Erythroblast (primary cell): ENCODE measurements around the gene DGKB.

Experiments
- DNase-seq, 2 experiments: peaks; one replicate each; lab custom pipeline; 2025; lab: John Stamatoyannopoulos, UW
- GATA1 ChIP-seq: IDR thresholded peaks from 2 replicates; pipeline ENCODE4 v1.6.1; 2011; ENCODE audit warnings: low read depth, mild to moderate bottlenecking, control low read depth, low read length, moderate library complexity
- POLR2A ChIP-seq: IDR thresholded peaks from 2 replicates; pipeline ENCODE4 v1.6.1; 2011; ENCODE audit warnings: mild to moderate bottlenecking, low read length

Gene DGKB

DNA sequence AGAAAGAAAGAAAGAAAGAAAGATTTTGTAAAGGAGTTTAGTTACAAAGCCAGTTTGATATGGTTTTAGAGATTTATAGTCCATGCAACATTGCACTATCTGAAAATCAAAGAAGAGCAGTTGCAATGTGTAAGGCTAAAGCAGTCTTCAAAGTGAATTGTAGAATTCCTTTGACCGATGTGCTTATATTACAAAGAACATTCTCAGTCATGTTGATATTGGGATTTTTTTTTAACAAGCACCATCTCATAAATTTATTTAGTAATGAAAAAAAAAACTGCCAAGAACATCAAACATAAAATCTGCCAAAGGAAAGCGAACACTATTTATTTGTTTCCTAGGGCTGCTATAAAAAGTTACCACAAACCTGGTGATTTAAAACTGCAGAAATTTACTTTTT, 133.3 kb downstream of the DGKB start:
- TF ChIP-seq POLR2A (no peak), GATA1 (no peak)
- DNase-seq: no peak

- no peak for TF ChIP-seq GATA1
- no peak for TF ChIP-seq POLR2A
- DNase-seq: no peak
Observed at GRCh38 chr7:14767716-14768425, 134.7 kb downstream of the DGKB start.

DNA sequence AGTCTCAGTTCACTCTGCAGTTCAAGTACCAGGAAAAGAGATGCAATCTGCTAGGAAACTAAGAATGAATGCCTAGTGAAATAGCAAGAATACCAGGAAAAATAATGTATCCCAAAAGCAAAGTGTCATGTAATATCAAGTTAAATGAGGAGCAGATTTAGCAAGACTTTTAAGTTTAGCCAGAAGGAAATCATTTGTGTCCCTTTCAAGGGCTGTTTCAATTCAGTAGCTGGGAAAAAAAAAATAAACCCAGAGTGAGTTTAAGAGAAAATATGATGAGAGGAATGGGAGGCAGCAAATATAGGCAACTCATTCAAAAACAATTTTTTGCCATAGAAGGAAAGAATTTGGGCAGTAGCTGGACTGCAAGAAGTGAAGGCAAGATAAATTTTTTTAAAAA, 135.8 kb downstream of the DGKB start:
- no peak for DNase-seq
- no peak for TF ChIP-seq POLR2A
- TF ChIP-seq GATA1: no peak

GRCh38 chr7:14765731-14766130, 136.8 kb downstream of the DGKB start:
- TF ChIP-seq GATA1 (no peak), POLR2A (no peak)
- DNase-seq: no peak

- no peak for DNase-seq
- TF ChIP-seq GATA1 (no peak), POLR2A (no peak)
Observed at GRCh38 chr7:14762561-14762960, 140.0 kb downstream of the DGKB start.

- no peak for TF ChIP-seq GATA1
- TF ChIP-seq POLR2A: no peak
- no peak for DNase-seq
Observed at GRCh38 chr7:14761510-14762296, 140.8 kb downstream of the DGKB start.

DNA sequence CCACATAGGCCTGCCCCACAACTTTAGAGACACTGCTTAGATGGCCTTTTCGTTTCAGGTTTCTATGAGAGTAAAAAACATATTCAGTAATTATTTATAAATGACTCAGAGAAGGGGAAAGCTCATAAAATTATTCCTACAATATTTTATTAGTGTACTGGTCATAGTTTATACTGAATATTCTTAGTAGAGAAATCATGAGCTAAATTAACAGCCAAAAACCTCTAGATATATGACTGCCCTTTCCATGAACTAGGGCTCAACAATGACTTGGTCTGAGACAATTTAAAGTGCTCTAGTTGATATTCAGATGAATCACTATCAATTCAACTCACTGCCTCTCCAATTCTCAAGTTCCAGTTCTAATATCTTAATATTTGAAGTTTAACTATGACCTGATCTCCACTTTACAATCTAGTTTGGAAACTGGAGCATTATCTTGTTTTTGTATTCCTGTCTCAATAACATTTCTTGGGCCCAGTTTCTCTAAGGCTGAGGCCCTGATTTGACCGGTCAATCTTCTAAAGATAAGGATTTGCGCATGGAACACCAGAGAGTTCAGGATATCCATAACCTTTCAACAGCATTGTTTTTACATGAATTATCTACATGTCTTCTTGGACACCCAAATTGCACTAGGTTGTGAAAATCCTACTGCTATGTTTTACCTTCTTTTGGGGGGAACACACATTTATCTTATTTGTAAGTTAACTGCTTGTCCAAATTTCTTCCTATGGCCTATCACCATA, 141.6 kb downstream of the DGKB start:
- TF ChIP-seq POLR2A (no peak), GATA1 (no peak)
- no peak for DNase-seq

DNA sequence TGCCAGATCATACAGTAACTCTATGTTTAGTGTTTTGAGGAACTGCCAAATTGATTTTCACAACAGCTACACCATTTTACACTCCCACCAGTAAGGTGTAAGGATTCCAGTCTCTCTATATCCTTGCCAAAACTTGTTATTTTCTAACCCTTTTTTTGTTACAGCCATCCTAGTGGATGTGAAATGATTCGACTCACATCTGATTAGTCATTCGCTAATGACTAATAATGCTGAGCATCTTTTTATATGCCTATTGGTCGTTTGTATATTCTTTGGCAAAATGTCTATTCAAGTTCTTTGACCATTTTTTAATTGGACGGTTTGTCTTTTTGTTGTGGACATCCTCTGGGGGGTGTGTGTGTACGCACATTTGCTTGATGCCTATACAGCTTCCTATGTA, 142.8 kb downstream of the DGKB start:
- TF ChIP-seq GATA1 (no peak), POLR2A (no peak)
- no peak for DNase-seq

DNA sequence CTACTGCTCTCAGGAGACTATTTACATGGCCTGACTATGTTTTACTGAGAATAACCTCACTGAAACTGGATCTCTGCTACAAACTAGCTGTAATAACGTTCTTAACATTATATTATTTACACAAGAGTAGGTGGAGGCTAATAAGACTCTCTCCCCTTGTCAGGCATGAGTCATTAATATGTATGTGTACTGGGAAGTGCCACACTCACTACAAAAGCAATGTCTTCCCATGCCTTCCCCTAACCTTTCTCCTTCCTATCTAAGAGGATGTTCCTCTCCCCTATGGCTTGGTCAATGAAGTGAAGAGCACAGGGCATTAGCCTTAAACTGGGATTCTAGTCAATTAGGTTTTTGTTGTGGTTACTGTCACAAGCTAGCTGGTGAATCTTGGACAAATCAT, 147.9 kb downstream of the DGKB start:
- TF ChIP-seq GATA1 (no peak), POLR2A (no peak)
- DNase-seq: no peak

DNA sequence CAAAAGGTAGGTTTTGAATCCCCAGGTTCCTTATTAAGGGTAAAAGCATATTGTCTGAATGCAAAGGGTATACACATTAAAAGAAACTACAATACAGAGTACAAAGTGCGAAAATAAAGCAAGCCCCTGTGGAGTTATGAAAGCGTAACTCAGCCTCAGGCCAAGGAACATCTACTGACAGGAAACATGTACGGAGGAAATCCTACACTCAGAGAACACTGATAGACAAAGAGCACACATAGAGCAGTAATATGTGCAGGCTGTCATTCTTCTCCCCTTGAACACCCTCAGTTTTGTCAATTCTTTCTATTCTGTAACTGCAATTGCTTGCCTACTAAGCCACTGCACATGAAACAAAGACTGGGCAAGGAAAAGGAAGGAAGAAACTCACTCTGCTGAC, 150.2 kb downstream of the DGKB start:
- DNase-seq: no peak
- TF ChIP-seq POLR2A (no peak), GATA1 (no peak)

DNA sequence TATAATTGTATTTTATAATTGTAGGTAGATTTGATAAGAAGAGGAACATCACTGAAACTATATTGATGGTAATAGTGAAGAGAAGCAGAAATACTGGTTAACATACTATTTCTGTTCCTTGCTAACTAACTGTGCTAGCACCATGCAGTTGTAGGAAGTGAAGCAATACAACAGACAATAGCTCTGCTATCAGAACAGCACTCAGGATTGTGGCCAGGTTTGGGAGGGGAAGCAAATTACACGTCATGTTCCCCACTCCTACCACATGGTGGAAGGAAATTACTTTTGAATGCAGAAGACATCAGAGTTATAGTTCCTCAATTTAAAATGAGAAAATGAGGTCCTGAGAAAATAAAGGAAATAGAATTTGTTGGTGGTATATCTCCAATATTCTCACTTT, 151.1 kb downstream of the DGKB start:
- no peak for DNase-seq
- TF ChIP-seq POLR2A: no peak
- no peak for TF ChIP-seq GATA1

DNA sequence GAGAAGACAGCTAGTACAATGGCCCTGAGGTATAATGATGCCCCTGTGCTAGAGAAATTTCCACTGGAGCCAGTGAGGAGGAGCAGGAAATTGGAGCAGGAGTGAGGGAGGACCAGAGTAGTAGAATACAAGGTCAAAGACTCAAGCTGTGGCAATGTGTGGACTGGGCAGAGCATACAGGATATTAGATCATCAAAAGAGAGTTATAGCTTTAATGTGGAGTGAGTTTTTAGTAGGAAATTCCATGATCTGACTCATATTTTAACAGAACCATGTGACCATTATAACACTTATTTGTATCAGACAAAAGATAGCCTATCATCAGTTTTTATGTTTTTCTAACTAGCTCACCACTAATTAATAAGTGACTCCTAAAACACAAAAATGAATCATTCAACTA, 154.1 kb downstream of the DGKB start:
- TF ChIP-seq GATA1 (no peak), POLR2A (no peak)
- no peak for DNase-seq

GRCh38 chr7:14747701-14748100, 154.8 kb downstream of the DGKB start:
- no peak for TF ChIP-seq POLR2A
- no peak for TF ChIP-seq GATA1
- no peak for DNase-seq

- no peak for DNase-seq
- TF ChIP-seq GATA1: no peak
- TF ChIP-seq POLR2A: no peak
Observed at GRCh38 chr7:14745076-14745475, 157.5 kb downstream of the DGKB start.
